HG03039 (cell line): ENCODE results near the gene TCTA.

Experiments used
- ATAC-seq: cut with Tn5 transposase; IDR thresholded peaks from one replicate; pipeline ENCODE4 v1.9.1; 2021; ENCODE audit warnings: mild to moderate bottlenecking, moderate library complexity; ENCODE audit not compliant: unreplicated experiment

TCTA gene

GRCh38 chr3:49410066-49410845 is 2.0 kb upstream of the TCTA start:
- no peak for ATAC-seq

GRCh38 chr3:49410846-49411534 is 1.2 kb upstream of the TCTA start:
- no peak for ATAC-seq

- ATAC-seq, result peak; percentile 25
Measured at GRCh38 chr3:49411535-49411967, 672 bp upstream of the TCTA start.

- ATAC-seq, result no peak
Measured at GRCh38 chr3:49412632-49413337, 562 bp downstream of the TCTA start.

GRCh38 chr3:49413338-49413734 is 1.1 kb downstream of the TCTA start:
- ATAC-seq, result no peak

GRCh38 chr3:49414753-49415152 is 2.5 kb downstream of the TCTA start:
- no peak for ATAC-seq

- no peak for ATAC-seq
Measured at GRCh38 chr3:49415931-49416601, 3.8 kb downstream of the TCTA start.

GRCh38 chr3:49416867-49417266 is 4.6 kb downstream of the TCTA start:
- no peak for ATAC-seq

GRCh38 chr3:49417516-49418120 is 5.4 kb downstream of the TCTA start:
- no peak for ATAC-seq

- ATAC-seq, result no peak
Measured at GRCh38 chr3:49421890-49422378, 9.7 kb downstream of the TCTA start.

GRCh38 chr3:49422379-49423248 is 10.4 kb downstream of the TCTA start, which contains the start of gene AMT:
Gene AMT, minus strand, starts transcription at chr3:49422473. Its CDS starts 23 bp downstream, at chr3:49422450.
- no peak for ATAC-seq

GRCh38 chr3:49424816-49425215 is 12.6 kb downstream of the TCTA start:
- no peak for ATAC-seq

- no peak for ATAC-seq
Measured at GRCh38 chr3:49427586-49427985, 15.4 kb downstream of the TCTA start.

GRCh38 chr3:49428752-49429080 is 16.5 kb downstream of the TCTA start:
- no peak for ATAC-seq

- no peak for ATAC-seq
Measured at GRCh38 chr3:49434731-49435130, 22.5 kb downstream of the TCTA start.

GRCh38 chr3:49445391-49445790 is 33.2 kb downstream of the TCTA start:
- ATAC-seq, result no peak

GRCh38 chr3:49453621-49454020 is 41.4 kb downstream of the TCTA start:
- ATAC-seq, result no peak

GRCh38 chr3:49454458-49454857 is 42.2 kb downstream of the TCTA start:
- no peak for ATAC-seq

GRCh38 chr3:49454898-49455681 is 42.9 kb downstream of the TCTA start:
- ATAC-seq, result no peak
